ENCODE measurements around the gene MRPS14. TPM values are rescaled to one million over a fixed set of nuclear protein-coding genes. Genes with fewer than 3 reads are reported as not detected.

MRPS14 gene
- total and polyA plus RNA-seq, 9 of the 15 experiments (the other 6 are each of a cell fraction or from before 2014, with no cell fraction given), result 38.1 to 231 (median 54.9) TPM

GRCh38 chr1:174999216-174999935 is 23.8 kb downstream of the MRPS14 start (continued):
- TF ChIP-seq, protein P1, sequence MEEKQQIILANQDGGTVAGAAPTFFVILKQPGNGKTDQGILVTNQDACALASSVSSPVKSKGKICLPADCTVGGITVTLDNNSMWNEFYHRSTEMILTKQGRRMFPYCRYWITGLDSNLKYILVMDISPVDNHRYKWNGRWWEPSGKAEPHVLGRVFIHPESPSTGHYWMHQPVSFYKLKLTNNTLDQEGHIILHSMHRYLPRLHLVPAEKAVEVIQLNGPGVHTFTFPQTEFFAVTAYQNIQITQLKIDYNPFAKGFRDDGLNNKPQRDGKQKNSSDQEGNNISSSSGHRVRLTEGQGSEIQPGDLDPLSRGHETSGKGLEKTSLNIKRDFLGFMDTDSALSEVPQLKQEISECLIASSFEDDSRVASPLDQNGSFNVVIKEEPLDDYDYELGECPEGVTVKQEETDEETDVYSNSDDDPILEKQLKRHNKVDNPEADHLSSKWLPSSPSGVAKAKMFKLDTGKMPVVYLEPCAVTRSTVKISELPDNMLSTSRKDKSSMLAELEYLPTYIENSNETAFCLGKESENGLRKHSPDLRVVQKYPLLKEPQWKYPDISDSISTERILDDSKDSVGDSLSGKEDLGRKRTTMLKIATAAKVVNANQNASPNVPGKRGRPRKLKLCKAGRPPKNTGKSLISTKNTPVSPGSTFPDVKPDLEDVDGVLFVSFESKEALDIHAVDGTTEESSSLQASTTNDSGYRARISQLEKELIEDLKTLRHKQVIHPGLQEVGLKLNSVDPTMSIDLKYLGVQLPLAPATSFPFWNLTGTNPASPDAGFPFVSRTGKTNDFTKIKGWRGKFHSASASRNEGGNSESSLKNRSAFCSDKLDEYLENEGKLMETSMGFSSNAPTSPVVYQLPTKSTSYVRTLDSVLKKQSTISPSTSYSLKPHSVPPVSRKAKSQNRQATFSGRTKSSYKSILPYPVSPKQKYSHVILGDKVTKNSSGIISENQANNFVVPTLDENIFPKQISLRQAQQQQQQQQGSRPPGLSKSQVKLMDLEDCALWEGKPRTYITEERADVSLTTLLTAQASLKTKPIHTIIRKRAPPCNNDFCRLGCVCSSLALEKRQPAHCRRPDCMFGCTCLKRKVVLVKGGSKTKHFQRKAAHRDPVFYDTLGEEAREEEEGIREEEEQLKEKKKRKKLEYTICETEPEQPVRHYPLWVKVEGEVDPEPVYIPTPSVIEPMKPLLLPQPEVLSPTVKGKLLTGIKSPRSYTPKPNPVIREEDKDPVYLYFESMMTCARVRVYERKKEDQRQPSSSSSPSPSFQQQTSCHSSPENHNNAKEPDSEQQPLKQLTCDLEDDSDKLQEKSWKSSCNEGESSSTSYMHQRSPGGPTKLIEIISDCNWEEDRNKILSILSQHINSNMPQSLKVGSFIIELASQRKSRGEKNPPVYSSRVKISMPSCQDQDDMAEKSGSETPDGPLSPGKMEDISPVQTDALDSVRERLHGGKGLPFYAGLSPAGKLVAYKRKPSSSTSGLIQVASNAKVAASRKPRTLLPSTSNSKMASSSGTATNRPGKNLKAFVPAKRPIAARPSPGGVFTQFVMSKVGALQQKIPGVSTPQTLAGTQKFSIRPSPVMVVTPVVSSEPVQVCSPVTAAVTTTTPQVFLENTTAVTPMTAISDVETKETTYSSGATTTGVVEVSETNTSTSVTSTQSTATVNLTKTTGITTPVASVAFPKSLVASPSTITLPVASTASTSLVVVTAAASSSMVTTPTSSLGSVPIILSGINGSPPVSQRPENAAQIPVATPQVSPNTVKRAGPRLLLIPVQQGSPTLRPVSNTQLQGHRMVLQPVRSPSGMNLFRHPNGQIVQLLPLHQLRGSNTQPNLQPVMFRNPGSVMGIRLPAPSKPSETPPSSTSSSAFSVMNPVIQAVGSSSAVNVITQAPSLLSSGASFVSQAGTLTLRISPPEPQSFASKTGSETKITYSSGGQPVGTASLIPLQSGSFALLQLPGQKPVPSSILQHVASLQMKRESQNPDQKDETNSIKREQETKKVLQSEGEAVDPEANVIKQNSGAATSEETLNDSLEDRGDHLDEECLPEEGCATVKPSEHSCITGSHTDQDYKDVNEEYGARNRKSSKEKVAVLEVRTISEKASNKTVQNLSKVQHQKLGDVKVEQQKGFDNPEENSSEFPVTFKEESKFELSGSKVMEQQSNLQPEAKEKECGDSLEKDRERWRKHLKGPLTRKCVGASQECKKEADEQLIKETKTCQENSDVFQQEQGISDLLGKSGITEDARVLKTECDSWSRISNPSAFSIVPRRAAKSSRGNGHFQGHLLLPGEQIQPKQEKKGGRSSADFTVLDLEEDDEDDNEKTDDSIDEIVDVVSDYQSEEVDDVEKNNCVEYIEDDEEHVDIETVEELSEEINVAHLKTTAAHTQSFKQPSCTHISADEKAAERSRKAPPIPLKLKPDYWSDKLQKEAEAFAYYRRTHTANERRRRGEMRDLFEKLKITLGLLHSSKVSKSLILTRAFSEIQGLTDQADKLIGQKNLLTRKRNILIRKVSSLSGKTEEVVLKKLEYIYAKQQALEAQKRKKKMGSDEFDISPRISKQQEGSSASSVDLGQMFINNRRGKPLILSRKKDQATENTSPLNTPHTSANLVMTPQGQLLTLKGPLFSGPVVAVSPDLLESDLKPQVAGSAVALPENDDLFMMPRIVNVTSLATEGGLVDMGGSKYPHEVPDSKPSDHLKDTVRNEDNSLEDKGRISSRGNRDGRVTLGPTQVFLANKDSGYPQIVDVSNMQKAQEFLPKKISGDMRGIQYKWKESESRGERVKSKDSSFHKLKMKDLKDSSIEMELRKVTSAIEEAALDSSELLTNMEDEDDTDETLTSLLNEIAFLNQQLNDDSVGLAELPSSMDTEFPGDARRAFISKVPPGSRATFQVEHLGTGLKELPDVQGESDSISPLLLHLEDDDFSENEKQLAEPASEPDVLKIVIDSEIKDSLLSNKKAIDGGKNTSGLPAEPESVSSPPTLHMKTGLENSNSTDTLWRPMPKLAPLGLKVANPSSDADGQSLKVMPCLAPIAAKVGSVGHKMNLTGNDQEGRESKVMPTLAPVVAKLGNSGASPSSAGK (IDR thresholded peaks at IDR 0.05), result peak; percentile 80
- no peak for TF ChIP-seq POLR3A (IDR thresholded peaks at IDR 0.05; ENCODE audit: borderline replicate concordance, extremely low read depth, insufficient read depth, insufficient read length)
- peak; percentile 92 for TF ChIP-seq TAF7 (tag; IDR thresholded peaks at IDR 0.05)
- TF ChIP-seq SREBF1 (IDR thresholded peaks at IDR 0.05; ENCODE audit: borderline replicate concordance, low read depth, low read length), result peak; percentile 57; the same call in 1 of the 2 replicates
- TF ChIP-seq ZNF584 (CRISPR knock-in tag; IDR thresholded peaks at IDR 0.05; ENCODE audit: low read depth), result peak; percentile 70; the same call in 1 of the 2 replicates
- TF ChIP-seq CEBPB (tag; IDR thresholded peaks at IDR 0.05), result no peak; the same call in 1 of the 2 replicates
- no peak for TF ChIP-seq HMG20A (CRISPR knock-in tag; conservative IDR thresholded peaks at IDR 0.05)
- TF ChIP-seq NR0B1 (IDR thresholded peaks at IDR 0.05; ENCODE audit: partially characterized antibody), result no peak
- TF ChIP-seq KAT8 (IDR thresholded peaks at IDR 0.05; ENCODE audit: low read depth), result peak; percentile 82
- TF ChIP-seq NR4A1 (CRISPR knock-in tag; IDR thresholded peaks at IDR 0.05), result peak; percentile 88; the same call in 1 of the 2 replicates
- TF ChIP-seq NR4A1 (tag; IDR thresholded peaks at IDR 0.05), result 0 out of 2 replicates have a peak, but pooled peaks have one; percentile 19
- no peak for TF ChIP-seq BCOR (IDR thresholded peaks at IDR 0.05)

Data from K562 (cell line).